Colonic mucosa (tissue), 4 donors: Measurements from ENCODE around the gene ANKRD33. TPM values are rescaled to one million over a fixed set of nuclear protein-coding genes. Genes with fewer than 3 reads are reported as not detected.
A peak's percentile ranks its signal among the peaks of the same experiment; 100 is the strongest.

Source experiments
- DNase-seq: peaks from one replicate; pipeline ENCODE4 v3.0.0-alpha.2; 2020
- H3K27ac ChIP-seq: fragments of 200-600 bp; one replicate; pipeline ENCODE4 v1.8.0; 2021
- H3K27me3 ChIP-seq: fragments of 200-600 bp; one replicate; pipeline ENCODE4 v1.8.0; 2021
- H3K36me3 ChIP-seq: fragments of 200-600 bp; one replicate; pipeline ENCODE4 v1.8.0; 2021
- H3K4me1 ChIP-seq: fragments of 200-600 bp; one replicate; pipeline ENCODE4 v1.8.0; 2021; ENCODE audit warnings: mild to moderate bottlenecking
- H3K4me3 ChIP-seq: fragments of 200-600 bp; one replicate; pipeline ENCODE4 v1.8.0; 2021
- H3K9ac ChIP-seq, 2 donors: one replicate each; pipeline ENCODE4 v1.7.0; 2013; ENCODE audit warnings: control low read depth in 2 of 2, low read depth in 2 of 2, low read length in 2 of 2
- H3K9me3 ChIP-seq: fragments of 200-600 bp; one replicate; pipeline ENCODE4 v1.8.0; 2021
- intact Hi-C: fragments of 100-400 bp; cut with DNase I; formaldehyde crosslinking; loops from one replicate; pipeline ENCODE4 v1.14.1; 2022
- total RNA-seq, 2 donors: library from RNA; stranded (reverse); fragmentation: NEBNext Ultra II Directional in 1 of 2; extraction: Animal tissue kit (Norgen Biotek cat#: 25700) in 1 of 2; gene quantifications; one replicate each; pipeline ENCODE4 v1.2.1, GENCODE V29; 2021
- TF ChIP-seq, protein P1 (sequence below): fragments of 200-600 bp; IDR thresholded peaks from one replicate; pipeline ENCODE4 v1.8.0; 2022; ENCODE audit warnings: antibody characterized with exemption, mild to moderate bottlenecking
- donor health status: healthy.
- donor health status: DM: no; HTN: no; CAD: no.
- donor health status: DM: no; HTN: no; CAD: no.

Gene ANKRD33, protein sequence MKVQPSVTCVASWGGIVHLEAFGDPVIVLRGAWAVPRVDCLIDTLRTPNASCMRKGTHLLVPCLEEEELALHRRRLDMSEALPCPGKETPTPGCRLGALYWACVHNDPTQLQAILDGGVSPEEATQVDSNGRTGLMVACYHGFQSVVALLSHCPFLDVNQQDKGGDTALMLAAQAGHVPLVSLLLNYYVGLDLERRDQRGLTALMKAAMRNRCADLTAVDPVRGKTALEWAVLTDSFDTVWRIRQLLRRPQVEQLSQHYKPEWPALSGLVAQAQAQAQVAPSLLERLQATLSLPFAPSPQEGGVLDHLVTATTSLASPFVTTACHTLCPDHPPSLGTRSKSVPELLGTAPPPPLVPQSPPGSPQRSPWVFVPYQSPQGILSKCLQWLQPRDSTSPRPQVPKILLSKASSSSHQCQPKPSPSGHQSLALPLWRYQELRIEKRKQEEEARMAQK
- not detected for total RNA-seq

DNA sequence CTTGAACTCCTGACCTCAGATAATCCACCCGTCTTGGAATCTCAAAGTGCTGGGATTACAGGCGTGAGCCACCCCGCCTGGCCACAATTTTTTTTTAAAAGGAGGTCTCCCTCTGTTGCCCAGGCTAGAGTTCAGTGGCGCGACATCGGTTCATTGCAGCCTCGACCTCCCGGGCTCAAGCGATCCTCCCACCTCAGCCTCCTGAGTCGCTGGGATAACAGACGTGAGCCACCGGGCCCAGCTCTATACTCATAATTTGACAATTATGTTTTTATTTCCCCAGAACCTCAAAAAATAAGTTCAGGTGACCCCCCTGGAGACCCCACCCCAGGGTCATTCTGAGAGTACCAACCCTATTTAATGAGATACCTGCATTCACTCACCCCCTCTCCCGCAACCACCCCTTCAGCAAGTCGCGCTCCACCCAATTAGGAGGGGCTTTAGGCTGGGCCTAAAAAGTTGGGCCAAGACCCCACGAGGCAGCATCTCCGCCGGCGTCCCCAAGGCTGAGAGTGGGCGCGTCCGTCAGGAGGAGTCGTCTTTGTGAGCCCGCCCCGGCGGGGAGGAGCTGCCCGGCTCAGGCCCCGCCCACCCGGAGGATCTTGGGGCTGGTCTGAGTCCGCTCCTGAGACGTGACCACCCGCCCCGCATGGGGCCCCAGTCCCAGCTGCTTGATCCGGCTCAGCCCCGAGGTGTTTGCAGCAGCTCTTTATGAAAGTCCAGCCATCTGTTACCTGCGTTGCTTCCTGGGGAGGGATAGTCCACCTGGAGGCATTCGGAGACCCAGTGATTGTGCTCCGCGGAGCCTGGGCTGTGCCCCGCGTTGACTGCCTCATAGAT lies at the start of gene ANKRD33:
Gene ANKRD33 (plus strand): TSS at position 628 of the 840 bp plus-strand sequence. CDS start 84 bp downstream, at position 712.
- DNase-seq, result peak; percentile 67
- Histone ChIP-seq H3K9ac (no peak within 1 kb of the TSS), H3K36me3 (no peaks in the 10 kb centered on the region), H3K27me3 (no peaks in the 10 kb centered on the region), H3K27ac (no peak within 1 kb of the TSS), H3K4me1 (no peaks in the 10 kb centered on the region), H3K4me3 (no peak within 1 kb of the TSS), H3K9me3 (no peaks in the 10 kb centered on the region)
- intact Hi-C loops, result no loop called here
- TF ChIP-seq, protein P1, sequence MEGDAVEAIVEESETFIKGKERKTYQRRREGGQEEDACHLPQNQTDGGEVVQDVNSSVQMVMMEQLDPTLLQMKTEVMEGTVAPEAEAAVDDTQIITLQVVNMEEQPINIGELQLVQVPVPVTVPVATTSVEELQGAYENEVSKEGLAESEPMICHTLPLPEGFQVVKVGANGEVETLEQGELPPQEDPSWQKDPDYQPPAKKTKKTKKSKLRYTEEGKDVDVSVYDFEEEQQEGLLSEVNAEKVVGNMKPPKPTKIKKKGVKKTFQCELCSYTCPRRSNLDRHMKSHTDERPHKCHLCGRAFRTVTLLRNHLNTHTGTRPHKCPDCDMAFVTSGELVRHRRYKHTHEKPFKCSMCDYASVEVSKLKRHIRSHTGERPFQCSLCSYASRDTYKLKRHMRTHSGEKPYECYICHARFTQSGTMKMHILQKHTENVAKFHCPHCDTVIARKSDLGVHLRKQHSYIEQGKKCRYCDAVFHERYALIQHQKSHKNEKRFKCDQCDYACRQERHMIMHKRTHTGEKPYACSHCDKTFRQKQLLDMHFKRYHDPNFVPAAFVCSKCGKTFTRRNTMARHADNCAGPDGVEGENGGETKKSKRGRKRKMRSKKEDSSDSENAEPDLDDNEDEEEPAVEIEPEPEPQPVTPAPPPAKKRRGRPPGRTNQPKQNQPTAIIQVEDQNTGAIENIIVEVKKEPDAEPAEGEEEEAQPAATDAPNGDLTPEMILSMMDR, result no peak

DNA sequence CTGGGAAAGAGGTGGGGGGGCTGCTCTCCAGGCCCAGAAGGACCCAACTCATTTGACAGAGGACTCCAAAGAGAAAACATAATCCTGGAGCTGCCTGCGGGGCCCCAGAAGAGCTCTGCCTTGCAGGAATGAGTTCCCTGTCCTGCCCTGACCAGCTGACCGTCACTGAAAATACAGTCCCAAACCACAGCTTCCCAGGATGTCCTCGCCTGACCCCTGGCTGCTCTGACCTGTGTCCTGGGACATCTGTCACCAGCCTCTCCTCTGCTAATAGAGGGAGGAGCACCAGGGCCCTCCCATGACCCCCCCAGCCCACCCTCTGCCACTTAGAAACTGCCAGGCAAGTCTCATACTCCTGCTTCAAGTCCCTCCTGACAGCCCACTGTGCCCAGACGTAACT lies 49.1 kb upstream of the ANKRD33 start:
- Histone ChIP-seq H3K4me1 (no peaks in the 10 kb centered on the region), H3K36me3 (no peaks in the 10 kb centered on the region), H3K9ac (no peak overlapping the region), H3K27ac (no peak overlapping the region), H3K9me3 (no peaks in the 10 kb centered on the region), H3K4me3 (no peak overlapping the region), H3K27me3 (no peaks in the 10 kb centered on the region)
- TF ChIP-seq, protein P1, result no peak
- intact Hi-C loops, result no loop called here
- no peak for DNase-seq

DNA sequence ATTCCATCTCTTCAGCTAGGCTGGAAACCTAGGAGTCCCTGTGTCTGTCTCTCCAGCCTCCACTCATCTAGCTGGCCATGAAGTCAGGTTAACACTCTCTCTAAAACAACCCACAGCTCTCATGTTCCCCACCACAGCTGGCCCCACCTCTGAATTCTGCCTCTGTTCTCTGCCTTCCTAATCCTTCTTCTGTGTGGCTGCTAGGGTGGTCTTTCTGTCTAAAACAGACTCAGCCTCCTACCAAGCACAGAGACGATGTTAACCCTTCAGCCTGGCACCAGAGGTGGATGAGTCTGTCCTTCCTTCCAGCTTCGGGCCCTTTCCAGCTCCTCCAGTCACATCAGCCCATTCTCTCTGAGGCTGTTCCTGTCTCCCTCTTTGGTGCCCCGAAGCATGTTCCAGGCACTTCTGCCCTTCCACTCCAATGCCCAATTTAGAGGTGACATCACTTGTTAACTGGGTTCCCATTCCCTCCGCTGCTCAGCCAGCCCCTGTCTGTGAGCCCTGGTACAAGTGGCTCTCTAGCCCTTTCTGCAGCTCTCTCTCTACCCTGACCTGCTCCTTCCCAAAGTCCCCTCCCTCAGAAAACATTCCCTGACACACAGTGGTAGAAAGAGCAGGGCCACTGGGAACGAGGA lies 48.5 kb upstream of the ANKRD33 start:
- Histone ChIP-seq H3K36me3 (no peaks in the 10 kb centered on the region), H3K9me3 (no peaks in the 10 kb centered on the region), H3K9ac (no peak overlapping the region), H3K4me1 (no peaks in the 10 kb centered on the region), H3K4me3 (no peak overlapping the region), H3K27ac (no peak overlapping the region), H3K27me3 (peaks cover 1% of the 10 kb centered on the region)
- DNase-seq, result no peak
- TF ChIP-seq, protein P1, result no peak
- intact Hi-C loops, result no loop called here

DNA sequence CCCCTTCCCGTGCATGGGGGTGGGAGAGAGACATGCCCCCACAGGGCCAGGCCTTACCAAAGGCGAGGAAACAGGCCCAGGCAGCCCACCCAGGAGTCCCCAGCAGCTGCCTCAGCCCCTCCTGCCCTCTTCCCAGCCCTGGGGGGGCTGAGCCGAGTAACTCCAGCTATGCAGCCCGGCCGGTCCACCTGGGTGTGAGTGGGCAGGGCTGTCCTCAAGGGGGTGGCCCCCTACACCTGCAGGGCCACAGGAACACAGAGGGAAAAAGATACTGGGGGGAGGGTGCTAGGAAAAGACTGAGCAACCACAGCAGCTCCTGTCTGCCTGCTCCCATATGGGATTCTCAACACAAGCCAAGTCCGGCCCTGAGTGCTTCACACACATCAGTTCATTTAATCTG lies 46.9 kb upstream of the ANKRD33 start:
- no peak overlapping the region for H3K4me3 ChIP-seq
- no peaks in the 10 kb centered on the region for H3K9me3 ChIP-seq
- no peak overlapping the region for H3K27ac ChIP-seq
- H3K36me3 ChIP-seq, result no peaks in the 10 kb centered on the region
- peaks cover 13% of the 10 kb centered on the region for H3K27me3 ChIP-seq
- H3K4me1 ChIP-seq, result no peaks in the 10 kb centered on the region
- TF ChIP-seq, protein P1, result no peak
- no peak overlapping the region for H3K9ac ChIP-seq
- intact Hi-C loops, result no loop called here
- no peak for DNase-seq

DNA sequence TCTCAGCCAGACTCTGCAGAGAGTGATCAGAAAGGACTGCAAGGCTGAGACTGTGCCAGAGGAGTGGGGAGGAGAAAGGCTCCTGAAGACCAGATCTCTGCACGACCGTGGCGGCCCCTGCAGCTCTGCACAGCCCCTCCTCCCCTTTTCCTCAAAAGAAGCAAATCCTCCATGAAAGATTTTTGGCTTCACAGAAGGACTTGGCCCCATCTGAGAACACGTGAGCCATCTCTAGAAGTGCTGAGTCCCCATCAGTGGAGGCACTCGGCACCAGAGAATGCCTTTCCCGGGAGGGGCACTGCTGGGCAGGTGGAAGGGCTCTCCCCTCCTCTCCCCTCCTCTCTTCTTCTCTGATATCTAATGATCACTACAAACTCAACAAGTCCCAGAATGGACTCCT lies 46.2 kb upstream of the ANKRD33 start:
- Histone ChIP-seq H3K4me3 (no peak overlapping the region), H3K9me3 (no peaks in the 10 kb centered on the region), H3K27me3 (peaks cover 20% of the 10 kb centered on the region), H3K27ac (no peak overlapping the region), H3K4me1 (no peaks in the 10 kb centered on the region), H3K9ac (no peak overlapping the region), H3K36me3 (no peaks in the 10 kb centered on the region)
- no peak for DNase-seq
- intact Hi-C loops, result no loop called here
- TF ChIP-seq, protein P1, result no peak
